ENCODE measurements around the gene HOXC10. TPM values are rescaled to one million over a fixed set of nuclear protein-coding genes. Genes with fewer than 3 reads are reported as not detected.

The HOXC10 gene
- total and polyA plus RNA-seq, 2 donors (not counting 1 experiment from before 2014, with no cell fraction given) = not detected

GRCh38 chr12:54033980-54034784, 49.2 kb downstream of the HOXC10 start:
- peak; percentile 34 for ATAC-seq (ENCODE audit: low read depth)
- no peaks in the 10 kb centered on the region for H3K36me3 ChIP-seq (replicated peaks in 1 of 2; ENCODE audit: control extremely low read depth in 1 of 2, control insufficient read depth in 1 of 2, extremely low read depth in 1 of 2, insufficient read depth in 2 of 2, low read length in 1 of 2)
- CTCF ChIA-PET = interaction anchor here (1.4 to 6.4 kb wide), 6 partner anchors 17 to 173 kb away, joined by 4 to 87 read pairs (median 24); partner anchors contain the start of genes HOXC4 and SMUG1
- peak; percentile 56 for DNase-seq
- Mint-ChIP-seq H3K27me3 (peaks cover 76% of the 10 kb centered on the region), H3K9me3 (ENCODE audit: insufficient read depth) (no peaks in the 10 kb centered on the region), H3K4me1 (peaks cover 26% of the 10 kb centered on the region), H3K4me3 (peak overlapping the region; percentile 65), H3K27ac (no peak overlapping the region)
- peak overlapping the region; percentile 47 for H3K9ac ChIP-seq (ENCODE audit: low read length)
- no peak overlapping the region for H3K27ac ChIP-seq (ENCODE audit: low read length in 2 of 2)
- peak; percentile 53 for TF ChIP-seq EZH2 (IDR thresholded peaks at IDR 0.05; ENCODE audit: borderline replicate concordance, insufficient read depth, low read depth, low read length, poor library complexity, severe bottlenecking)
- no peak for TF ChIP-seq CTCF (IDR thresholded peaks at IDR 0.05)
- 7% methylated on average over 54 of the region's 57 CpGs for WGBS (ENCODE audit: insufficient coverage)
- peaks cover 28 to 43% of the 10 kb centered on the region in 2 donors for H3K4me1 ChIP-seq (ENCODE audit: control insufficient read depth in 2 of 2, insufficient read depth in 2 of 2, low read length in 2 of 2)
- no peaks in the 10 kb centered on the region for H4K20me1 ChIP-seq (ENCODE audit: control insufficient read depth, insufficient read depth, low read length, poor library complexity, severe bottlenecking)
- POLR2A ChIA-PET = interaction anchor here (1.3 kb wide), 1 partner anchor 19 kb away, joined by 6 read pairs; the partner anchor contains the start of gene HOXC4
- H3K4me2 ChIP-seq (replicated peaks; ENCODE audit: low read depth, low read length, poor library complexity, severe bottlenecking) = peak overlapping the region; percentile 67
- intact Hi-C loops (cut with micrococcal nuclease) = loop anchor here (2.0 to 5.0 kb wide), 3 partner anchors 17 to 67 kb away; no protein-coding TSS in a partner anchor
- H3K9me3 ChIP-seq (ENCODE audit: control extremely low read depth in 1 of 3, control insufficient read depth in 2 of 3, insufficient read depth in 1 of 3, low read length in 2 of 3) = peaks cover 0 to 52% (median 6%) of the 10 kb centered on the region in 3 donors
- peaks cover 0 to 95% (median 63%) of the 10 kb centered on the region in 4 experiments for H3K27me3 ChIP-seq (replicated peaks in 1 of 4; ENCODE audit: control extremely low read depth in 1 of 4, control insufficient read depth in 3 of 4, insufficient read depth in 4 of 4, low read length in 3 of 4)
- H3K4me3 ChIP-seq (ENCODE audit: control extremely low read depth in 1 of 5, extremely low read depth in 1 of 5, insufficient read depth in 1 of 5, low read depth in 2 of 5, low read length in 4 of 5) = peak overlapping the region in 3 of 5 experiments; percentile 13 to 47 (median 36)
- peak overlapping the region; percentile 58 for H2AFZ ChIP-seq (ENCODE audit: insufficient read depth, low read depth, low read length, poor library complexity, severe bottlenecking)
- H3K79me2 ChIP-seq (ENCODE audit: control insufficient read depth, insufficient read depth, low read length) = no peaks in the 10 kb centered on the region
